PC-3 (cell line): ENCODE results near the gene AMFR. TPM values are rescaled to one million over a fixed set of nuclear protein-coding genes. Genes with fewer than 3 reads are reported as not detected.

Experiments used
- ATAC-seq: fragments of 200-7000 bp; cut with Tn5 transposase; 2 replicates; pipeline ENCODE4 v1.9.1; 2020; ENCODE audit warnings: mild to moderate bottlenecking, moderate library complexity
- BruUV-seq: library from RNA; stranded (reverse); fragments of 400-500 nt; replicated peaks from 2 replicates; lab custom pipeline; 2021; lab: Mats Ljungman, UMichigan
- CTCF ChIA-PET: fragments of 300-600 bp; sonication (Branson Sonifier 250); formaldehyde crosslinking; loops from one replicate; lab custom pipeline; 2022; ENCODE audit warnings: antibody characterized with exemption; lab: Charles Lee
- POLR2A ChIA-PET: fragments of 300-600 bp; sonication (Branson Sonifier 250); formaldehyde crosslinking; loops from one replicate; lab custom pipeline; 2022; ENCODE audit warnings: antibody characterized with exemption; ENCODE audit not compliant: unreplicated experiment; lab: Charles Lee
- DNase-seq: peaks from one replicate; pipeline ENCODE4 v3.0.0-alpha.2; 2015
- H2AFZ ChIP-seq: fragments of 300-600 bp; sonication (generic); 2 replicates; pipeline ENCODE4 v1.6.0; 2016; ENCODE audit warnings: antibody characterized with exemption, low read length
- H3F3A ChIP-seq: fragments of 300-600 bp; sonication (generic); one replicate; pipeline ENCODE4 v1.6.0; 2017; ENCODE audit warnings: antibody characterized with exemption, low read length, control low read depth, mild to moderate bottlenecking; ENCODE audit not compliant: unreplicated experiment
- H3K27ac ChIP-seq: fragments of 300-600 bp; sonication (generic); 2 replicates; pipeline ENCODE4 v1.5.1; 2016; ENCODE audit warnings: mild to moderate bottlenecking, low read length
- H3K27me3 ChIP-seq: fragments of 300-600 bp; sonication (generic); 2 replicates; pipeline ENCODE4 v1.6.1; 2016; ENCODE audit warnings: low read length, mixed read lengths
- H3K36me3 ChIP-seq: fragments of 300-600 bp; sonication (generic); 2 replicates; pipeline ENCODE4 v1.6.1; 2016; ENCODE audit warnings: low read depth, mixed run types, low read length, mixed read lengths
- H3K4me1 ChIP-seq: fragments of 300-600 bp; sonication (generic); 2 replicates; pipeline ENCODE4 v1.5.1; 2016; ENCODE audit warnings: low read length; ENCODE audit not compliant: insufficient read depth
- H3K4me2 ChIP-seq: fragments of 300-600 bp; sonication (generic); 2 replicates; pipeline ENCODE4 v1.6.0; 2016; ENCODE audit warnings: low read length
- H3K4me3 ChIP-seq: fragments of 300-600 bp; sonication (generic); 2 replicates; pipeline ENCODE4 v1.5.1; 2016; ENCODE audit warnings: mild to moderate bottlenecking, low read length, mixed read lengths
- H3K79me2 ChIP-seq: fragments of 300-600 bp; sonication (generic); 2 replicates; pipeline ENCODE4 v1.6.1; 2017; ENCODE audit warnings: low read length, mixed read lengths
- H3K9ac ChIP-seq: fragments of 300-600 bp; sonication (generic); 2 replicates; pipeline ENCODE4 v1.6.0; 2016; ENCODE audit warnings: mild to moderate bottlenecking, low read length
- H3K9me2 ChIP-seq: fragments of 300-600 bp; sonication (generic); replicated peaks from 2 replicates; pipeline ENCODE4 v1.6.1; 2016; ENCODE audit warnings: mixed run types, low read length, mixed read lengths
- H3K9me3 ChIP-seq: fragments of 300-600 bp; sonication (generic); 2 replicates; pipeline ENCODE4 v1.6.1; 2016; ENCODE audit warnings: low read length, mixed read lengths
- H4K20me1 ChIP-seq: fragments of 300-600 bp; sonication (generic); 2 replicates; pipeline ENCODE4 v1.6.1; 2016; ENCODE audit warnings: low read length, mixed read lengths
- EZH2 ChIP-seq: fragments of 300-600 bp; sonication (generic); IDR thresholded peaks from one replicate; pipeline ENCODE4 v1.6.1; 2017; ENCODE audit warnings: antibody characterized with exemption, mild to moderate bottlenecking, low read length; ENCODE audit not compliant: unreplicated experiment
- EZH2phosphoT487 ChIP-seq: fragments of 300-600 bp; sonication (generic); IDR thresholded peaks from 2 replicates; pipeline ENCODE4 v1.6.1; 2018; ENCODE audit warnings: mild to moderate bottlenecking, antibody characterized with exemption, low read length, borderline replicate concordance
- intact Hi-C: fragments of 100-400 bp; cut with micrococcal nuclease; formaldehyde crosslinking; loops from 2 replicates; pipeline ENCODE4 v1.9.0; 2023
- total RNA-seq: library from RNA; depleted of rRNA; stranded (reverse); fragments of >200 nt; gene quantifications from 2 replicates; pipeline ENCODE4 v1.2.3, GENCODE V29; 2014
- TF ChIP-seq, protein P1 (sequence below): fragments of 300-600 bp; sonication (generic); conservative IDR thresholded peaks from 2 replicates; pipeline ENCODE4 v1.5.1; 2017; ENCODE audit warnings: antibody characterized with exemption, low read depth, mild to moderate bottlenecking, low read length

The AMFR gene
- total RNA-seq, 1 experiment from 2014 or later, result 98.9 TPM

DNA sequence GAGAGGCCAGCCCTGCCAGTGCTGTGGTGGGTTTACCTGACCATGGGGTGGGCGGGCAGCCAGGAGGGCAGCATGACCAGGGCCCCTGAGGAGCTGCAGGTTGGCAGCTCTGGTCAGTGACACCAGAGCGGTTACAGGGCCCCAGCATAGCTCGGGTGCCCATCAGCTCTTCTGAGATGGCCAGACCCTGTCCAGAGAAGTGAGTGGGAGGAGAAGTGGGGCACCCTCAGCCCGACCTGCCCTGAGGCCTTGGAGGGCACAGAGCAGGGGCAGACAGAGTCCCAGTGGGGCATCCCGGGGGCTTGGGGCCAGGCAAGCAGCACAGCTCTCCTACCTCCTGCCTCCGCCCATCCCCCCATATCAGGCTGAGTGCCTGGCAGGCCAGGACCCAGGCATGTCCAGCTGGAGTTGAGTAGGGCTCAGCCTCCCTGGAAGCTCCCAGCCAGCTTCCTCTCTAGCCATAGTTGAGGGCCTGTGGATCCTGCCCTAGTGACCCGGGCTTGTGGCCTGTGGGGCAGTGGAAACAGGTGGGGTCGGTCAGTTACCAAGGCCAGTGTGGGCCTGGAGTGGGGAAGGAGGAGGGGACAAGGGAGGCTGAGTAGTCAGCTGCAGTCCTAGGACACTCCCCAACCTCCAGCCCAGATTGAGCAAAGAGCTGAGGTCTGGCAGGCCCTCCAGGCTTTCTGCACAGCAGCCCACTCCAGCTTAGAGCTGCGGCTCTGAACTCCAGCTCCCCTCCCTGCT lies 83.5 kb downstream of the AMFR start:
- intact Hi-C loops, result no loop called here
- ATAC-seq (no peak), DNase-seq (no peak)
- Histone ChIP-seq H3K9me3 (no peaks in the 10 kb centered on the region), H3K4me1 (peaks cover 12% of the 10 kb centered on the region; the same call in 1 of the 2 replicates), H4K20me1 (no peaks in the 10 kb centered on the region), H2AFZ (no peak overlapping the region), H3K4me3 (no peak overlapping the region), H3K27ac (no peak overlapping the region), H3F3A (no peaks in the 10 kb centered on the region), H3K36me3 (no peaks in the 10 kb centered on the region), H3K27me3 (no peaks in the 10 kb centered on the region), H3K9me2 (no peaks in the 10 kb centered on the region), H3K4me2 (no peak overlapping the region), H3K79me2 (no peaks in the 10 kb centered on the region), H3K9ac (no peak overlapping the region)
- ChIA-PET POLR2A (no interaction called here), CTCF (no interaction called here)
- BruUV-seq, result no TSS peak
- TF ChIP-seq EZH2 (no peak), EZH2phosphoT487 (no peak)
- TF ChIP-seq, protein P1, sequence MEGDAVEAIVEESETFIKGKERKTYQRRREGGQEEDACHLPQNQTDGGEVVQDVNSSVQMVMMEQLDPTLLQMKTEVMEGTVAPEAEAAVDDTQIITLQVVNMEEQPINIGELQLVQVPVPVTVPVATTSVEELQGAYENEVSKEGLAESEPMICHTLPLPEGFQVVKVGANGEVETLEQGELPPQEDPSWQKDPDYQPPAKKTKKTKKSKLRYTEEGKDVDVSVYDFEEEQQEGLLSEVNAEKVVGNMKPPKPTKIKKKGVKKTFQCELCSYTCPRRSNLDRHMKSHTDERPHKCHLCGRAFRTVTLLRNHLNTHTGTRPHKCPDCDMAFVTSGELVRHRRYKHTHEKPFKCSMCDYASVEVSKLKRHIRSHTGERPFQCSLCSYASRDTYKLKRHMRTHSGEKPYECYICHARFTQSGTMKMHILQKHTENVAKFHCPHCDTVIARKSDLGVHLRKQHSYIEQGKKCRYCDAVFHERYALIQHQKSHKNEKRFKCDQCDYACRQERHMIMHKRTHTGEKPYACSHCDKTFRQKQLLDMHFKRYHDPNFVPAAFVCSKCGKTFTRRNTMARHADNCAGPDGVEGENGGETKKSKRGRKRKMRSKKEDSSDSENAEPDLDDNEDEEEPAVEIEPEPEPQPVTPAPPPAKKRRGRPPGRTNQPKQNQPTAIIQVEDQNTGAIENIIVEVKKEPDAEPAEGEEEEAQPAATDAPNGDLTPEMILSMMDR, result no peak

DNA sequence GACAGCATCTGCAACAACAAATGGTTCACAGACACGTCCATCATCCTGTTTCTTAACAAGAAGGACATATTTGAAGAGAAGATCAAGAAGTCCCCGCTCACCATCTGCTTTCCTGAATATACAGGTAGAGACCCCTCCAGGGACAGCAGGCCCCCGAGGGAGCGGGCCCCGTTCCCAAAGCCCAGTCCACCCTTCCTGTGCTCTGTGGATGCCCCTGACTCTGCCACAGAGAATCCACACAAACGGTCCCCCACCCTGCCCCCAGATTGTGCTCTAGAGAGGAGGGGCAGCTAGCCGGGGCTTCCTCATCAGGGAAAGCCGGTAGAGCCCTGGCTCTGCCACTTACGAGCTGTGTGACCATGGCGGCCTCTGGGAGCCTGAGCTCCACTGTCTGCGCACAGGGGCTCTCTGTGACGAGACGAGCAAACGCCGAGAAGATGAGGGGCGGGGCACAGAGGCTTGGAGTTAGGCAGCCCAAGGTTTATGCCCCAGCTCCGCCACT lies 84.4 kb downstream of the AMFR start:
- POLR2A ChIA-PET, result no interaction called here
- no peak overlapping the region for H3K9ac ChIP-seq
- DNase-seq (no peak), ATAC-seq (no peak)
- no peak overlapping the region for H3K27ac ChIP-seq
- H3K4me2 ChIP-seq, result no peak overlapping the region
- TF ChIP-seq EZH2phosphoT487, result no peak
- TF ChIP-seq, protein P1, result no peak
- no peak for TF ChIP-seq EZH2
- no TSS peak for BruUV-seq
- no peaks in the 10 kb centered on the region for H3K9me2 ChIP-seq
- no peaks in the 10 kb centered on the region for H3F3A ChIP-seq
- no peaks in the 10 kb centered on the region for H3K79me2 ChIP-seq
- no peak overlapping the region for H2AFZ ChIP-seq
- no peak overlapping the region for H3K4me3 ChIP-seq
- H3K36me3 ChIP-seq, result no peaks in the 10 kb centered on the region
- no peaks in the 10 kb centered on the region for H3K9me3 ChIP-seq
- H4K20me1 ChIP-seq, result no peaks in the 10 kb centered on the region
- H3K27me3 ChIP-seq, result no peaks in the 10 kb centered on the region
- intact Hi-C loops, result no loop called here
- CTCF ChIA-PET, result no interaction called here
- H3K4me1 ChIP-seq, result peaks cover 12% of the 10 kb centered on the region; the same call in 1 of the 2 replicates

DNA sequence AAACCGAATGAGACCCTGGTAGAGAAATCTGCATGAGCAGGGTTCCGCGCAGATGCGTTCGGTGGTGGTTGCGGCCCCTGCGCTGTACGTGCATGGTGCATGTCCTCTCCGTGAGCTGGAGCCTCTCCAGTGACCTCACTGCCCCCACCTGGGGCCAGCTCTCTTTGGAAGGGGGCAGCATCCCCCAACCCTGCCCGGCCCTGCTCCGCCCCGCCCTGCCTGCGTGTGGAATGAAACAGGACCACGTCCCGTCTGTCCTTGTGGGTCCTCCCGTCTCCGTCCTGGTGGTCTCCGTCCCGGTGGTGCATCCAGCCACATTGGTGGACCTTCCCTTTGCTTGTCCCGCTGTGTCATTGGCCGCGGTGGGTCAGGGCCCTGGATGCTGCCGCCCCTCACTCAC lies 84.9 kb downstream of the AMFR start:
- no peak for ATAC-seq
- Histone ChIP-seq H3K36me3 (no peaks in the 10 kb centered on the region), H3K4me1 (peaks cover 12% of the 10 kb centered on the region; the same call in 1 of the 2 replicates), H3K4me2 (no peak overlapping the region), H2AFZ (no peak overlapping the region), H3K9me2 (no peaks in the 10 kb centered on the region), H3K4me3 (no peak overlapping the region), H3K9ac (no peak overlapping the region), H3K27me3 (no peaks in the 10 kb centered on the region), H3K79me2 (no peaks in the 10 kb centered on the region), H3K27ac (no peak overlapping the region), H4K20me1 (no peaks in the 10 kb centered on the region), H3F3A (no peaks in the 10 kb centered on the region), H3K9me3 (no peaks in the 10 kb centered on the region)
- TF ChIP-seq EZH2 (no peak), EZH2phosphoT487 (no peak)
- TF ChIP-seq, protein P1, result no peak
- intact Hi-C loops, result no loop called here
- ChIA-PET POLR2A (no interaction called here), CTCF (no interaction called here)
- BruUV-seq, result no TSS peak
- no peak for DNase-seq
